Hepatocyte (in vitro differentiated cells): ENCODE results near the gene USP24. TPM values are rescaled to one million over a fixed set of nuclear protein-coding genes. Genes with fewer than 3 reads are reported as not detected.

ENCODE experiments used
- DNase-seq: peaks from one replicate; pipeline ENCODE4 v3.0.0-alpha.2; 2016; ENCODE audit warnings: low spot score
- H2AFZ ChIP-seq: fragments of 200-600 bp; sonication (generic); 2 replicates; pipeline ENCODE4 v1.6.0; 2016; ENCODE audit warnings: antibody characterized with exemption, mild to moderate bottlenecking
- H3K27ac ChIP-seq: fragments of 200-600 bp; sonication (generic); 2 replicates; pipeline ENCODE4 v1.5.1; 2016; ENCODE audit warnings: mild to moderate bottlenecking
- H3K27me3 ChIP-seq: fragments of 200-600 bp; sonication (generic); 2 replicates; pipeline ENCODE4 v1.6.1; 2016
- H3K36me3 ChIP-seq: fragments of 200-600 bp; sonication (generic); replicated peaks from 2 replicates; pipeline ENCODE4 v1.5.1; 2016; ENCODE audit warnings: low read depth; ENCODE audit not compliant: insufficient read depth
- H3K4me1 ChIP-seq: fragments of 200-600 bp; sonication (generic); 2 replicates; pipeline ENCODE4 v1.5.1; 2016; ENCODE audit warnings: mild to moderate bottlenecking, moderate library complexity; ENCODE audit not compliant: insufficient read depth
- H3K4me2 ChIP-seq: fragments of 200-600 bp; sonication (generic); 2 replicates; pipeline ENCODE4 v1.6.0; 2016
- H3K4me3 ChIP-seq: fragments of 200-600 bp; sonication (generic); 2 replicates; pipeline ENCODE4 v1.5.1; 2016; ENCODE audit warnings: mild to moderate bottlenecking
- H3K79me2 ChIP-seq: fragments of 200-600 bp; sonication (generic); 2 replicates; pipeline ENCODE4 v1.6.0; 2017; ENCODE audit warnings: mild to moderate bottlenecking
- H3K9me2 ChIP-seq: fragments of 200-600 bp; sonication (generic); replicated peaks from 2 replicates; pipeline ENCODE4 v1.6.0; 2017; ENCODE audit warnings: mild to moderate bottlenecking; ENCODE audit not compliant: insufficient read depth
- H3K9me3 ChIP-seq: fragments of 200-600 bp; sonication (generic); 2 replicates; pipeline ENCODE4 v1.5.1; 2016; ENCODE audit warnings: low read depth, mild to moderate bottlenecking
- H4K20me1 ChIP-seq: fragments of 200-600 bp; sonication (generic); 2 replicates; pipeline ENCODE4 v1.6.0; 2016; ENCODE audit warnings: mild to moderate bottlenecking; ENCODE audit not compliant: insufficient read depth, poor library complexity, severe bottlenecking
- EZH2 ChIP-seq: fragments of 200-600 bp; sonication (generic); IDR thresholded peaks from 2 replicates; pipeline ENCODE4 v1.6.1; 2016; ENCODE audit warnings: antibody characterized with exemption, mild to moderate bottlenecking, borderline replicate concordance
- EZH2phosphoT487 ChIP-seq: fragments of 200-600 bp; sonication (generic); IDR thresholded peaks from one replicate; pipeline ENCODE4 v1.6.1; 2018; ENCODE audit warnings: antibody characterized with exemption, mild to moderate bottlenecking, low read depth, moderate library complexity; ENCODE audit not compliant: unreplicated experiment, severe bottlenecking
- WGBS: methylation state at CpG from one replicate; pipeline ENCODE4 v1.1.6; 2016; ENCODE audit warnings: low lambda C conversion rate; ENCODE audit errors: missing lambda C conversion rate; 5-methylcytosine and 5-hydroxymethylcytosine counted together
- polyA plus RNA-seq: library from polyadenylated mRNA; unstranded; fragments of >200 nt; fragmentation: Nextera tagmentation; extraction: Ambion mirVana; gene quantifications from 2 replicates; pipeline ENCODE4 v1.2.1, GENCODE V29; 2016
- total RNA-seq: library from RNA; depleted of rRNA; stranded (reverse); fragments of >200 nt; gene quantifications from 2 replicates; pipeline ENCODE4 v1.2.3, GENCODE V29; 2014
- TF ChIP-seq, protein P1 (sequence below): fragments of 200-600 bp; sonication (generic); IDR thresholded peaks from 2 replicates; pipeline ENCODE4 v1.5.1; 2016; ENCODE audit warnings: antibody characterized with exemption, mild to moderate bottlenecking; ENCODE audit not compliant: poor library complexity

USP24 gene
- total and polyA plus RNA-seq, 2 experiments from 2014 or later: 9.3 to 41.9 TPM

DNA sequence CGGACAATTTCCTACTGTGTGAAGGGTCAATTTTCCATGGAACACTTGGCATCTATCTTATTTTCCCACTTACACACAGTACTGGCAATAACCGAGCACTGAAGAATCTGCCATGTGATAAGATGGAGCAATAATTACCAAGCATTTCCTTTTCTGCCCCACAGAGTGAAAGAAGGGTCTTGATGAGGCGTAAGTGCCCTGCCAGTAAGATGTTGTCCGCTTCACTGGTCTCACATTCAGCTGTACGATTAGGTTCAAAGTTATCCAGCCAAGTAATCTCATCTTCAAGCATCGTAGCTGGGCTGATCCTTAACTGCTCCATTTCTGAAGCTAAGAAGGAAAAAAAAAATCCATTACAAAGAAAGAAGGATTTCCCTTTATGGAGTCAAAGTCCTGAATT lies 108.1 kb downstream of the USP24 start:
- H3K4me3 ChIP-seq: no peak overlapping the region
- H3K9me3 ChIP-seq: no peaks in the 10 kb centered on the region
- H3K27ac ChIP-seq: no peak overlapping the region
- DNase-seq: no peak
- no peak overlapping the region for H3K4me2 ChIP-seq
- H3K4me1 ChIP-seq: no peaks in the 10 kb centered on the region
- H3K9me2 ChIP-seq: no peaks in the 10 kb centered on the region
- WGBS: 88% methylated on average over 6 of the region's 6 CpGs
- no peaks in the 10 kb centered on the region for H4K20me1 ChIP-seq
- no peaks in the 10 kb centered on the region for H3K36me3 ChIP-seq
- H3K79me2 ChIP-seq: no peaks in the 10 kb centered on the region
- H2AFZ ChIP-seq: no peak overlapping the region
- H3K27me3 ChIP-seq: no peaks in the 10 kb centered on the region
- TF ChIP-seq EZH2phosphoT487 (no peak), EZH2 (no peak)
- TF ChIP-seq, protein P1, sequence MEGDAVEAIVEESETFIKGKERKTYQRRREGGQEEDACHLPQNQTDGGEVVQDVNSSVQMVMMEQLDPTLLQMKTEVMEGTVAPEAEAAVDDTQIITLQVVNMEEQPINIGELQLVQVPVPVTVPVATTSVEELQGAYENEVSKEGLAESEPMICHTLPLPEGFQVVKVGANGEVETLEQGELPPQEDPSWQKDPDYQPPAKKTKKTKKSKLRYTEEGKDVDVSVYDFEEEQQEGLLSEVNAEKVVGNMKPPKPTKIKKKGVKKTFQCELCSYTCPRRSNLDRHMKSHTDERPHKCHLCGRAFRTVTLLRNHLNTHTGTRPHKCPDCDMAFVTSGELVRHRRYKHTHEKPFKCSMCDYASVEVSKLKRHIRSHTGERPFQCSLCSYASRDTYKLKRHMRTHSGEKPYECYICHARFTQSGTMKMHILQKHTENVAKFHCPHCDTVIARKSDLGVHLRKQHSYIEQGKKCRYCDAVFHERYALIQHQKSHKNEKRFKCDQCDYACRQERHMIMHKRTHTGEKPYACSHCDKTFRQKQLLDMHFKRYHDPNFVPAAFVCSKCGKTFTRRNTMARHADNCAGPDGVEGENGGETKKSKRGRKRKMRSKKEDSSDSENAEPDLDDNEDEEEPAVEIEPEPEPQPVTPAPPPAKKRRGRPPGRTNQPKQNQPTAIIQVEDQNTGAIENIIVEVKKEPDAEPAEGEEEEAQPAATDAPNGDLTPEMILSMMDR: no peak

DNA sequence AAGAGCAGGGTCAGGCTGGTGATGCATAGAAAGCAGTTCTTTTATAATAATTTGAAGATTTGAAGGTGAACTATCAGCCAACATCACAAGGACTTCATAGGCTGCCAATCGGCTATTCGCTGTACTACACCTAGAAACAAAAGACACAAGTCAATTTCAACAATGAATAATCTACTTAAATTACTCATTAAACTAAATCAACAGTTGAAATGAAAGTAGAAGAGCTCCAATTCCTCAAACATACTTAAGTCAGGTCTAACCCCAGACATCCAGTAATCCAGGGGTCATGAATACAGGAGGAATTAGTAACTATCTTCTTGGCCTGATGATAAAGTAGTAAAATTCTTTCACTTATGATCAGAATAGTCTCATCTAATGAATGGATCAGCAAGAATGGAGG lies 111.3 kb downstream of the USP24 start:
- Histone ChIP-seq H4K20me1 (no peaks in the 10 kb centered on the region), H3K79me2 (no peaks in the 10 kb centered on the region), H2AFZ (no peak overlapping the region), H3K9me3 (no peaks in the 10 kb centered on the region), H3K4me1 (no peaks in the 10 kb centered on the region), H3K4me3 (no peak overlapping the region), H3K4me2 (no peak overlapping the region), H3K36me3 (no peaks in the 10 kb centered on the region), H3K9me2 (no peaks in the 10 kb centered on the region), H3K27ac (no peak overlapping the region), H3K27me3 (no peaks in the 10 kb centered on the region)
- DNase-seq: no peak
- WGBS: 87% methylated on average over 2 of the region's 2 CpGs
- TF ChIP-seq EZH2 (no peak), EZH2phosphoT487 (no peak)
- TF ChIP-seq, protein P1: no peak

DNA sequence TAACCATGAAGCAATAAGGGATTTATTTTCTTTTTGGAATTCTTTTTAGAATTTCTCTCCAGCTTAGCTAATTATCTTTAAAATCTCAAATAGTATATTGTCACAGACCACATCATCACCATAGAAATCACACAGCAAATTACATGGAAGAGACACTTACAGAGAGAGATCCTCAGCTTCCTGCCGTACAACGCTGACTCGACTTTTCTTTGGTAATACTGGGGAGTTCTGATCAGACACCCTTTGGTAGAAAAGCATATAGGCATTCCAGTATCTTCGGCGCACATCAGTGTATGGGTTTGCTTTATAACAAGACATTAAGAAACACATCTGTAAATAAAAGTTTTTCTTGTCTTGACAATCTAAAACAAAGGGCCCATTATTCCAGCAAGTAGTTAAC lies 120.1 kb downstream of the USP24 start:
- H3K79me2 ChIP-seq: no peaks in the 10 kb centered on the region
- H3K9me3 ChIP-seq: no peaks in the 10 kb centered on the region
- no peaks in the 10 kb centered on the region for H3K27me3 ChIP-seq
- no peak overlapping the region for H2AFZ ChIP-seq
- H3K4me2 ChIP-seq: no peak overlapping the region
- H3K4me1 ChIP-seq: no peaks in the 10 kb centered on the region
- H3K36me3 ChIP-seq: no peaks in the 10 kb centered on the region
- TF ChIP-seq EZH2: no peak
- no peak for TF ChIP-seq EZH2phosphoT487
- TF ChIP-seq, protein P1: no peak
- H3K4me3 ChIP-seq: no peak overlapping the region
- H3K9me2 ChIP-seq: no peaks in the 10 kb centered on the region
- H4K20me1 ChIP-seq: no peaks in the 10 kb centered on the region
- 97% methylated on average over 5 of the region's 5 CpGs for WGBS
- H3K27ac ChIP-seq: no peak overlapping the region
- DNase-seq: no peak

DNA sequence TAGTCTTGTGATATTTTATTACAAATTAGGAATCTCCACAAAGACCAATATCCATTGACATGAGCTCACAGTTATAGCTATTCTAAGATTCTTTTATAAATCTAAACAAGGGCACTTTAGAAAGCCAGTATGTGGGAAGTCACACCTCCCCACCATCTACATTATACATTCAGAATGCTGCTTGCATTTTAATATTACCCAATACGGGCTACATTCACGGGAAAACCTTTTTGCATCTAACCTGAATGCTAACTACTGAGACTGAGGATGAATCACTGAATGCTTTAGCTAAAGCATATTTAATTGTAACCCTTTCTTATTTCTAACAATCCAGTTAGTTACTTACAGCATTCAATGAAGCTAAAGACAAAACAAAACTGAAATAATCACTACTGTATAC lies 122.7 kb downstream of the USP24 start:
- Histone ChIP-seq H3K36me3 (no peaks in the 10 kb centered on the region), H3K4me1 (no peaks in the 10 kb centered on the region), H3K27me3 (no peaks in the 10 kb centered on the region), H3K79me2 (no peaks in the 10 kb centered on the region), H3K27ac (no peak overlapping the region), H3K4me3 (no peak overlapping the region), H3K9me3 (no peaks in the 10 kb centered on the region), H4K20me1 (no peaks in the 10 kb centered on the region), H2AFZ (no peak overlapping the region), H3K9me2 (no peaks in the 10 kb centered on the region), H3K4me2 (no peak overlapping the region)
- 94% methylated on average over 2 of the region's 2 CpGs for WGBS
- no peak for TF ChIP-seq EZH2phosphoT487
- no peak for TF ChIP-seq EZH2
- TF ChIP-seq, protein P1: no peak
- DNase-seq: no peak
